ENCODE measurements around the gene CARD16.
"Not testable (repeated sequence)": the region's sequence is repeated elsewhere in the genome, so short reads cannot be mapped to it uniquely, and the experiment has no call there.

Gene CARD16

DNA sequence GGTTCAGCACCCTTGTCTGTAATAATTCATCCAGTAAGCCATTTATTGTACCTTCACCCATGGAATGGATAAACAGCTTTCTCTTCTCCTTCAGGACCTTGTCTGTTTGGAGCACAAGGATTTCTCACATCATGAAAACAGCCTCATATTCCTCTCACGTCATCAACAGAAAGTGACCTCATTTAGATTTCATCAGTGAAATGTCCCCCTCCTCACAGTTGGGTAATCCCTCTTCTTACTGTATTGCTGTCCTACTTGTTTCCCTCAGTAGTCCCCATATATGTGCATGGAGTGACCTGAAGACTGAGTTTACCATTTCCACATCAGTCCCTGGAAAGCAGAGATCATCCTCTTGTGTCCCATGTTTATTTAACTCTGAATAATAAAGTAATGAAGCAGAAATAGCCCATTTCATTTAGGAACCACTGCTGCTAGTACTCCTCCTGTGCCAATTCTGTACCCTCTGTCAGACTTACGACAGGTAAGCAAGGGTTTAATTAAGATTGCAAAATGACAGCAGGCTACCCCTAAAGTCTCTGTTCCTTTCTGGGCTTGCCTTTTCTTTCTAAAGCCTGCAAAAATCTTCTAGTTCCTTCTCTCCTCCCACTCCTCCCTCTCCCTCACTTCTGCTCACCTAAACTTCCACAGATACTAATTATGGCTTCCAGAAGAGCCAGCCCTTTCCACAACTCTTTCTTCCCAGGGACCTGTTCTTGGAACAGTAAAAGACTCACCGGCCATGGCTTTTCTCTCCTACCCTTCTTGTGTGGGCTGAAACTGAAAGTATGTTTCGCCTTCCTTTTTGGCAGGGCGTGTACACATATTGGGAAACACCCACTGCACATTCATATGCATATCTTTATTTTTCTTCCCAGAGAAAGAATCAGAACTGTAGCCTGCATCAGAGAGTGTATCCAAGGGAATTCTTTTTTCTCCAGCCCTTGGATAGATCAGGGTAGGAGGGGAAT is at the start of gene CARD16:
TSS of gene CARD16 (minus strand) at position 779 of the 968 bp plus-strand sequence. CDS start at position 741, 38 bp downstream.
- FAIRE-seq = not testable (repeated sequence)

DNA sequence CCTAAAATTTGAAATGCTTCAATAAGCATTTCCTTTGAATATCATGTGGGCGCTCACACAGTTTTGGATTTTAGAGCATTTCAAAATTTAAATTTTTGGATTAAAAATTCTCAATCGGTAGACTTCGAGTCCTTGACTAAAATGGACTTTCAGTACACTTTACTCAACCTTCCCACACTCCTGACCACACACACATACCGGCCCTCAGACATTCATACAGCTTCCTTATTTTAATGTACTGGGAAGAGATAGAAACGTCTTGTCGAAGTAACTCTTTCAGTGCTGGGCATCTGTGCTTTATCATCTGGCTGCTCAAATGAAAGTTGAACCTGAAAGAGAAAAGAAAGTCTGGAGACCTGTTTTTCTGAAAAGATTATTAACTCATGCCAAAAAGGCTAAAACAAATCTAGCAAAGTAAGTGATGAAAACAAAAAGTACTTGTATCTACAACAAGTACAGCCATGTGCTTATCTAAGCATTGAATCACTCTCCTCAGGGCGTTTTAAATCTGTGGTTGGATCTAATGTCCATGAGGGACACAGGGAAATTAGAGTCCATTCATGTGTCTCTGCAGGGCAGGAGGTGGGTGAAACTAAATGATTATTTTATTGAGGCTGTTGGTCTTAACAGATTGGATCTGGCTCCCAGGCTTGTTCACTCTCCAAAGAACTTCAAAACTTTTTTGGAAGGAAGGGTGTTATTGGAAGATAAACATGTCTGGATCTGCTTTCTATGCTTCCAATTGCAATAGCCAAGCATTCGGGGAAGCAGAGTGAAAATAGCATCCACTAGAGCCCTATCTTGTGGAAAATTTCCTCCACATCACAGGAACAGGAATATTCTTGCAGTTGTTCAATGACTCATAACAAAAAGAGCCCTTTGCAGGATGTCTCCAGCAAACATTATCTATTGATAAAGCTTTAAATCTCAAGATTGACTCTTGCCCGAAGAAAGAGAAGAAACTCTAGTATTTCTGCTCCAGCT is 47.4 kb upstream of the CARD16 start:
- FAIRE-seq = no peak

DNA sequence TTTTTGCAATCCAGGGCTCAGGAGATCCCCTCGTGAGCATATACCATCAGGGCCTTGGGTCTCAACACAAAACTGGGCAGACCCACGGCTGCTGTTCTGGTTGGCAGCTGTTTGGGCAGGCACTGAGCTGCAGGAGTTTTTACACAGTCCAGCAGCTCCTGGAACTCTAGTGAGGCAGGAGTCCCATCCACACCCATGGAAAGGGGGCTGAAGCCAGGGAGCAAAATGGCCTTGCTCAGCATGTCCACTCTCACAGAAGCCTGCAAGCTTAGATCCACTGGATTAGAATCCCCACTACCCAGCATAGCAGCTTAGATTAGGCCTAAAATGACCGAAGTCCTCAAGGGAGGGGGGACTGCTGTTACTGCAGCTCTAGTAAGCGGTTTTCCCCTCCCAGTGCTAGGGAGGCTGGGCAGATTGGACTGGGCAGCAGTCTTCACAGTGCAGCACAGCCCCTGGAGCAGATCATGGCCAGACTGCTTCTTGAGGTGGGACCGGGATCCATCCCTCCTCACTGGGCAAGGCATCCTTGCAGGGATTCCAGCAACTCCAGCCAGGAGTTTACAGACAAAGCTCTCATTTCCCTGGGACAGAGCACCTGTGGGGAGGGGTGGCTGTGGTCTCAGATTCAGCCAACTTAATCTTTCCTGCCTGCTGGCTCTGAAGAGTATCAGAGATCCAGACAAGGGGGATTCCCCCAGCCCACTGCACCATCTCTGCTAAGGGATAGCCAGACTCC is 36.4 kb upstream of the CARD16 start:
- no peak for FAIRE-seq

DNA sequence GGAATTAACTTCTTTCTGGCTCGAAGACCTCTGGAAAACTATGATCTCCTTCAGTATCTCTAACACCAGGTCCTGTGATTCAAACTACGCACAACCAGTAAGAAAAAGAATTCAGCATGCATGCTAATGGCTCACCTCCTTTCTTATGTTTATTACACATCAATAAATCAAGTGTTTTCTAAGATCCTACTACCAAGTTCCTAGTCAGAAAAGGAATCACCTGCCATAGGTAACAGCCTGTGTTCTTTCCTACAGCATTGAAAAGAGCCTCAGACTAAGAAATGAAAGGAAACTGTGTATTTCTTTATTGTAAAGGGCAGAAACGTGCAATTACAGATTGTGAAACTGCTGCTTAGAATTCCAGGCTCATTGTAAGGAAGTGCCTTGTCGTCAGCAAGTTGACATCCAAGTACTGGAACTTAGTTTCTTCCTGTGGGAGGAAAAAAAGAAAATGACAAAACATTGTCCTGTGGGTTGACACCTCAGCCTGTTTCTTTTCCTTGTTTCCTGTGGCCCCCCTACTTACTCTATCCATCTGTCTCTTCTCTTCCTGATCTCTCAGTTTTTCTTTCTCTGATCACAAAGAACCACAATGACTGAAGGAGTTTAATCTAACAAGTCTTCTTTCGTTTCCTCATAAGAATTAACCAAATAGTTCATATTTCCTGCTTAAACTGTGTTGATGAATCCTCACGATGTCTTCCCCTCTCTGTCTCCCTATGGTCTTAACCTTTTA is 35.2 kb upstream of the CARD16 start:
- not testable (repeated sequence) for FAIRE-seq

DNA sequence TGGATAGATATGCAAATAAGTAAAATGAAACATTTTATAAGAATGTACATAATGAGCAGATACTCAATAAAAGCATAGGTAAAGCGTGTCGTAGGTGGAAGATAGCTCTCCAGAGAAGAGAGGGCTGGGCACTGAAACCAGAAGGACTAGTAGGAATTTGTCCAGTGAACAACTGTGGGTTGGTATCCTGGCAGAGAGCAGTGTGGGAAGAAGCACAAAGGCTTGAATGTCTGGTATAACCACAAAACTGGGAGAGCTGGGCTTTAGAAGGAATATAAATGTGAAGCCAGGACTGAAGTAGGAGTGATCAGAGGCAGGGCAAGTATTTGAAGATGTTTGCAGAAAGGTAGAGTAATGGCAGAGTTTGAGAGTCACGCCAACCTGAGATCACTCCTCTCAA is 33.1 kb upstream of the CARD16 start:
- FAIRE-seq = no peak

DNA sequence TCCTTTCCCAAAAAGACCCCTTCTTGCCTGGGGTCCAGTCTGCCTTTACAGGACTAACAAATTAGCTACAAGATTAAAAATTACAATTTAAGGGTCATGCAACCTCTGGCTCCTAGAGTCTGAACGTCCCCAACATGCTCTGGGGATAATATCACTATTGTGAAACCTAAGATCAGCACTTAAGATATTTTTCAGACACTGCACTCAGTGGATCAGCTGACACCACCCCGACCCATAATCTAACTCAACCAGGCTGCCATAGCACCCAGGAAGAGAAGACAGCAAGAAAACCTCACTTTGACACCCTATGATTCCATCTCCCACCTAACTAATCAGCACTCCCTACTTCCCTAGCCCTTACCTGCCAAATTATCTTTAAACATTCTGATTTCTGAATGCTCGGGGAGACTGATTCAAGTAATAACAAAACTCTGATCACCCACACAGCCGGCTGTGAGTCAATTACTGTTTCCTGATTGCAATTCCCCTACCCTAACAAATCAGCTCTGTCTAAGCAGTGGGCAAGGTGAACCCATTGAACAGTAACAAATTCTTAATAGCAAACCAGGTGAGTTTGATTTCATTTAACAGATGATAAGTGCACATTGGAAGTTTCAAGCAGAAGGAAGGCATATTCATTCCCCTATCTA is 32.1 kb upstream of the CARD16 start:
- FAIRE-seq = not testable (repeated sequence)

DNA sequence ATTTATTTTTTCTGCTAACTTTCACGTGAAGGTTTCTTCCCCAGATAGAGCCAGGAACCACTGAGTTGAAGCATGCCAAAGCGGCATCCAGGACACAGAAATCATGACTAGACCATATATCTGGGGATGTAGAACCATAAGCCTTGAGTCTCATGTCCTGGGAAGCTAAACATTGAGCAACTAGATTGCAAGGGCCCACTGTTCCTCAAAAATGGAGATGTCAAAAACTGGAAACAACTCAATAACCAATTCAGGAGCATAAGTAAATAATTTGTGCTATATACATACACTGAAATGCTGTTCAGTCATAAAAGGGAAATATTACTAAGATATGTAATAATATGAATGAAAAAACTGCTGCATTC is 29.0 kb upstream of the CARD16 start:
- FAIRE-seq = no peak

DNA sequence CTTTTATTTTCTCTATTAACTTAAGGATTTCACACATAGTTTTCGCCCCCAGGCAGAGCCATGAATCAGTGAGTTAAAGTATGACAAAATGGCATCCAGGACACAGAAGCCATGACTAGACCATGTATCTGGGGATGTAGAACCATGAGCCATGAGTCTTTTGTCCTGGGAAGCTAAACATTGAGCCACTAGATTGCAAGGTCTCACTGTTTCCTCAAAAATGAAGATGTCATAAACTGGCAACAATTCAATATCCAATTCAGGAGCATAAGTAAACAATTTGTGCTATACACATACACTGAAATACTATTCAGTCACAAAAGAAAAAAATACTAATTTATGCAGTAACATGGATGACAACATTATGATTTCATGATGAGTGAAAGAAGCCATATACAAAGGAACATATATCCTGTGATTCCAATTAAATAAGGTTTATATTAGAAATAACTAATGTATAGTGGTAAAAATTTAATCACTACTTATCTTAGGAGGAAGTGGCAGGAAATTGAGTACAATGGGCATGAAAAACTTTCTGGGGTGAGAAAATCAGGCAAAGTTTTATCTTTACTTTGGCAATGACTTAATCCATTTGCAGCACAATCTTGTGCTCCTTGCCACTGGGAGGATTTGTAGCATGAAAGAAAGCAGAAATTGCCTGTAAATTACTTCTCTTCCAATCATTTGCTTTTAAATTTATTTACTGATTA is 28.5 kb upstream of the CARD16 start:
- FAIRE-seq = no peak

DNA sequence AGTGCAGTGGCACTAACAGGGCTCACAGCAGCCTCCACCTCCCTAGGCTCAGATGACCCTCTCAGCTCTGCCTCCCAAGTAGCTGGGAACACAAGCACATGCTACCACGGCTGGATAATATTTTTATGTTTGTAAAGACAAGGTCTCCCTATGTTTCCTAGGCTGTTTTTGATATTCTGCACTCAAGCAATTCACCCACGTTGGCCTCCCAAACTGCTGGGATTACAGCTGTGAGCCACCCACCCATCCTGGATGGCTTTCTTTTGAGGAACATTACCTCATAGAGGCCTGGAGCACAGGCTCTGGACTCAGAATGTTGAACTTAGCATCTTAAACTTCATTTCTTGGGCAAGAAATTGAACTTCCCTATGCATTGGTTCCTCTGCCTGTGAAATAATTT is 26.9 kb upstream of the CARD16 start:
- not testable (repeated sequence) for FAIRE-seq

DNA sequence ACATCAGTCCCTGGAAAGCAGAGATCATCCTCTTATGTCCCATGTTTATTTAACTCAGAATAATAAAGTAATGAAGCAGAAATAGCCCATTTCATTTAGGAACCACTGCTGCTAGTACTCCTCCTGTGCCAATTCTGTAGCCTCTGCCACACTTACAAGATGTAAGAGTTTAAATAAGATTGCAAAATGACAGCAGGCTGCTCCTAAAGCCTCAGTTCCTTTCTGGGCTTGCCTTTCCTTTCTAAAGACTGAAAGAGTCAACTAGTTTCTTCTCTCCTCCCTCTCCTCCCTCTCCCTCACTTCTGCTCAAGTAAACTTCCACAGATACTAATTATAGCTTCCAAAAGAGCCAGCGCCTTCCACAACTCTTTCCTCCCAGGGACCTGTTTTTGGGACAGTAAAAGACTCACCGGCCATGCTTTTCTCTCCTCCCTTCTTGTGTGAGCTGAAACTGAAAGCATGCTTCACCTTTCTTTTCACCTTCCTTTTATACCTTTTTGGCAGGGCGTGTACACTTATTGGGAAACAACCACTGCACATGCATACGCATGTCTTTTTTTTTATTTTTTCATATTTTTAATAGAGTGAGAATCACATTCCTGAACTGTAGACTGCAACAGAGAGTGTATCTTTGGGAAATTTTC is 26.1 kb upstream of the CARD16 start:
- no peak for FAIRE-seq

DNA sequence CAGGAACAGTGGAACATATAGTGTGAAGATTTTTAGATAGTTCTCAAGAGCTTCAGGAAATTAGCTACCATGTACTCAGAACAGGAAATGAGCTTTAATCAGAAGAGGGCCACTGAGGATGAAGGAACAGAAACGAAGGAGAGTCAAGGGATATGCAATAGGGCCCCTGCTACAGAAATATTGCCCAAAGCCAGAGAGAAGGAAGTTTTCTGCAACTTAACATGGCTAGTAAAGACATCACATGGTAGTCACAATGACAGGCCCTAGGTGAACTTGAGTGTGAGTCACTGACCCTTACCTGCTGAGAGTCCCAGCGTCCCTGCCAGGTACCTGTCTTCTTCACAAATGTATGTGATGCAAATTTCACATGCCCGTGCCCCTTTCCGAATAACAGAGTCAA is 25.2 kb upstream of the CARD16 start:
- FAIRE-seq = no peak

DNA sequence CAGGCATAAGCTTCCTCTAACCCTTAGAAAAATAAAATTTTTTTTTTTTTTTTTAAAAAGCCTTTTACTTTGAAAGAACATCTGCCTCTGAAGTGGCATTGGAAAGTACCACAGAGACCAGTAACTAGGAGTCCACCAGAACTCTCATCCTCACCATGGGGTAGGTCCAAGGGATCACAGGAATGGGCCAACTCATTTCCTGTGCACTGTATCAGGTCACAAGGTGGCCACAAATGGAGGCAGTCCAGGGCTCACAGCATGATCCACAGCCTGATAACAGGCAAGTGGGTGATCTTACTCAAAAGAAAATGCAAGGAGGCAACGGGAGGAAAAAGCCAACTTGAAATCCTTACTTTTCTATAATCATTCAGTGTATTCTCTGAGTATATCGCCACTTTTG is 24.6 kb upstream of the CARD16 start:
- not testable (repeated sequence) for FAIRE-seq

DNA sequence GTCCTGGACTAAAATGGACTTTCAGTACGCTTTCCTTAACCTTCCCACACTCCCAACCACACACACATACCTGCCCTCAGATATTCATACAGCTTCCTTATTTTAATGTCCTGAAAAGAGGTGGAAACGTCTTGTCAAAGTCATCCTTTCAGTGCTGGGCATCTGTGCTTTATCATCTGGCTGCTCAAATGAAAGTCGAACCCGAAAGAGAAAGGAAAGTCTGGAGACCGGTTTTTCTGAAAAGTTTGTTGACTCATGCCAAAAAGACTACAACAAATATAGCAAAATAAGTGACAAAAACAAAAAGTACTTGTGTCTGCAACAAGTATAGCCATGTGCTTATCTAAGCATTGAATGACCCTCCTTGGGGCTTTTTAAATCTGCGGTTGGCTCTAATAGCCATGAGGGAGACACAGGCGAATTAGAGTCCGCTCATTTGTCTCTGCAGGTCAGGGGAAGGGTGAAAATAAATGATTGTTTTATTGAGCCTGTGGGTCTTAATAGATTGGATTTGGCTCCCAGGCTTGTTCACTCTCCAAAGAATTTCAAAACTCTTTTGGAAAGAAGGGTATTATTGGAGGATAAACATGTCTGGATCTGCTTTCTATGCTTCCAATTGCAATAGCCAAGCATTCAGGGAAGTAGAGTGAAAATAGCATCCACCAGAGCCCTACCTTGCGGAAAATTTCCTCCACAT is 18.3 kb upstream of the CARD16 start:
- not testable (repeated sequence) for FAIRE-seq

DNA sequence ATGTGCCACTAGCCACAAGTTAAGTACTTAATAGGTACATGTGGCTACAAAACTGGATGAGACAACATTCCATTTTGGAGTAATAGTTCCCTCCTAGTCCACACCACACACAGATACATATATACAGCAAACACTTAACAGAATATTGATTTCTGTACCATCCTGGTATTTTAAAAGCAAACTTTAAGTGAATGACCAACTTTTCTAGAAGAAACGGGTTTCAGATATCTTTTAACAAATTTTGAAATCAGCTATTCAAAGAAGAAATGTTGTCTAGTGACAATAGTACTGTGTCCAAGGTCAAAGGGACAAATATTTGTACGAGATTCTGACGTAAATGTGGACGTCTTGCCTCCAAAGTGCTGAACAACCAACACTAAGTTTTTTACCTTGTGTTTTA is 12.3 kb upstream of the CARD16 start:
- no peak for FAIRE-seq

DNA sequence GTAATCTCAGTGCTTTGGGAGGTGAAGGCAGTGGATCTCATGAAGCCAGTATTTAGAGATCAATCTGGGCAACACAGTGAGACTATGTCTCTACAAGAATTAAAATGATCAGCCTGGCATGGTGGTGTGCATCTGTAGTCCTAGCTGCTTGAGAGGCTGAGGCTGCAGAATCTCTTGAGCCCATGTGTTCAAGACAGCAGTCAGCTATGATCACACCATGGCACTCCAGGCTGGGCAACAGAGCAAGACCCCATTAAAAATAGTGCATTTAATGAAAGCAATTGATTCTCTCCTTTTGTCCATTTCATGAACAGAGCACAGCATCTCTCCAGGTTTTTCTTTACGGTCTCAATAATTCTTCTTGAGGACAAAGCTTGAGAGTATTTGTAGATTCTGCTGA is 11.3 kb upstream of the CARD16 start:
- no peak for FAIRE-seq

DNA sequence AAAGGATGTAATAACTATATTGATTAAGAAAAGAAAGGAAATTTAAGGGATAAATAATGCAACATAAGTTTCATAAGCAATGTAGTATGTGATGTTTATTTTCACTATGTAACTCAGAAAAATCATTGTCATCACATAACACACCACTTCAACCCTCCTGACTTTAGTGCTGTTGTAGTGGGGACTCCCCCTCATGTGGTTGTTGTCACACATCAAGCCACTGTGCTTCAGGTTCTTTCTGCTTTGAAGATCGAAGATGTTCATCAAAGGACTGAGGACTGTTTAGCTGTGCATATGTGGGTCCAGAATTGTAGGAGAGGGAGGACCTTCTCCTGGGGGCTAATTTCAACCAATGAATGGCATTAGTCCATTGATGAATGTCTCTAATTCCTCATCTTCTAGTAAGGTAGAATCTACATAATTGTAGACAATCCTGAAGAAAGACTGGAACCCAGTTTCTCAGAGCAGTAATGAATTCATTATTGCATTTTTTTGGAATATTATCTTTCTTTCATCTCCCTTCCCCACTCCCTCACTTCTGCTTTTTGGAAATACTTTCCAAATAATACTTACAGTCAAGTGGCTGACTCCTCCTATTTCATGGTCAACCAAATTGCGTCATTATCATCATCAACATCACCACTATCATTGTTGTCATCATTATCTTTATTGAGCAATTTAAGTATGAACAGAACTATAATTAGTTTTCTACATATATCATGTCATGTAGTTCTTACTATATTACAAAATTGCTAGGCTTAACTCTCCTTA is 9.8 kb upstream of the CARD16 start:
- no peak for FAIRE-seq

DNA sequence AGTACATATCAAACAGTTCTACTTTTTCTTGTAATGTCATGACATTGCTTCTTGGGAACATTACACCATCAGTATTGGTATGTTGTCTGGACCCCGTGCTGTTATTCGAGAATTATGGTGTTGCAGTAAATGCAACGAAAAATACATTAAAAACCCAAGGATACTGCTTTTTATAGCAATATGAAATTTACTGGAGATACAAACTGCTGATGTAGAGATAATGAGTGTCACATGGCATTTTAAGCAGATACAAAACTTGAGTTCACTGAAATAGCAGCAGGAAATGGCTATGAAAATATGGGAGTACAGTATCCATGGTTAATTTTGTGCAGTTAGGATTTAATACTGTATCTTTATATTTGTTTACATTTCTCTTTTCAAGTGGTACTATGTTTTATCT is 7.4 kb upstream of the CARD16 start:
- FAIRE-seq = no peak

DNA sequence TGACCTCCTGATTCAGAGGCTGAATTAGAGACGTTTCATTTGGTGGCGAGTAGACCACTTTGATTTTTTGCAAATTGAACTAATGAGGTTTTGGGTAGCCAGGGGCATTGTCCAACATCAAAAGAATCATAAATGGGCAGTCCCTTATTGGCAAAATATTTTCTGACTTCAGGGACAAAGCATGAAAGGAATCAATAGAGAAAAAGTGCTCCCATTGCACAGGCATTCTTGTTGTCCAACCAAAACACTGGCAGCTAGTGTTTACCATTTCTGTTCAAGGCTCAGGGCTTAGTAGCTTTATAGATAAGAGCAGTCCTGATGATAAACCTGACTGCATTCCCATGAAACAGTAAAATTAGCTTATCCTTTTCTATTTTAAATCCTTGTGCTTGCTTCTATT is 6.4 kb upstream of the CARD16 start:
- FAIRE-seq = no peak

DNA sequence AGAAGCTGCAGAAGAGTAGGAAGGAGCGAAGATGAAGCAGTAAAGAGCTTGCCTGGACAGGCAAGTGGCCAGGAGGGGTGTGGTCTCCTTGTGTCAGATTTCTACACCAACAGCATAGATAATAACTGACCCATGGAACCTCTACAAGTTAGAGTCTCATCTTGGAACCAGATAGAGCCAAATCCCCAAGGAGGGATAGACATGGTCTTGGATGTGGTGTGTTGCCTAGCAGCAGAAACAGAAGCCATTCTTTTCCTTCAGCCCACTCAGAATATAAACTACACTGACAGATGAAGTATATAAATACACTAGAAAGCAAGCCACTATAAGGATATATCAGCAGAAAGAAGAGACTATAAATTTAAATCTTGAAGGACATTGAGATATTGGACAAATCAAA is 4.3 kb upstream of the CARD16 start:
- FAIRE-seq = no peak

Data from islet of Langerhans (tissue), 1 donor.